ENCODE measurements around the gene IDH1. TPM values are rescaled to one million over a fixed set of nuclear protein-coding genes. Genes with fewer than 3 reads are reported as not detected.

IDH1 gene
- total RNA-seq, 1 donor from 2014 or later, result 171 TPM

DNA sequence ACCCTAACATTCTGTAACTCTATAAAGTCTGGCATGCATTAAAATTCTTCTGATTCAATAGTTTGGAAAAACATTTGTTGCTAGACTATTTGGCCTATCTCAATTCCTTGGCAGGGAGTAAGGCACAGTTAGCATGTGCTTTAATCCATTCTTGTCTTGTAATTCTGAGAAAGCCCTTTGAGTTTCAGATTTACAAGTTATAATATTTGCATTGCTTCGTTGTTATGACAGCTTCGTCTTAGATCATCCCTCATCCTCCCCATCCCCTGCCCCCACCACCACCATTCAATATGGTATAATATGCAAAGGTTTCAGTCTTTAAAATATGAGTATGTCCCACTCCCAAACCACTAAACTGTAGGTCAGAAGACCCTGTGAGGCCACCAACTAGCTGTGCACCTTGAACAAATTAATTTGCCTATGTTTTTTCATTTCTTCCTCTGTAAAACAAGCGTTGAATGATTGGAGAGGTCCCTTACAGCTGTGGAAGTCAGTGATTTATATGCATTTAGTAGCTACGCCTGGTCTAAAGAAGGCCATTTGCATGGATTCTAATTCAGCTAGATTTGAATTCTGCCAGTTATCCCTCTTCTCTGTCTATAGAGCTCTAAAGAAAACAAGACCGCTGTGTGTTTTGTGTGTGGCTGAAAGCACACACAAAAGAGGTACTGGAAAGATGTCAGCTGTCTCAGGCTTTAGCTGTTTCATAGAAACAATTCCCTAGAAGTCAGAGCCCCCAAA, 65.6 kb downstream of the IDH1 start:
- DNase-seq (ENCODE audit: low spot score), result no peak
- peaks cover 2% of the 10 kb centered on the region for H3K27me3 Mint-ChIP-seq (ENCODE audit: unreplicated experiment)
- TF ChIP-seq, protein P1, sequence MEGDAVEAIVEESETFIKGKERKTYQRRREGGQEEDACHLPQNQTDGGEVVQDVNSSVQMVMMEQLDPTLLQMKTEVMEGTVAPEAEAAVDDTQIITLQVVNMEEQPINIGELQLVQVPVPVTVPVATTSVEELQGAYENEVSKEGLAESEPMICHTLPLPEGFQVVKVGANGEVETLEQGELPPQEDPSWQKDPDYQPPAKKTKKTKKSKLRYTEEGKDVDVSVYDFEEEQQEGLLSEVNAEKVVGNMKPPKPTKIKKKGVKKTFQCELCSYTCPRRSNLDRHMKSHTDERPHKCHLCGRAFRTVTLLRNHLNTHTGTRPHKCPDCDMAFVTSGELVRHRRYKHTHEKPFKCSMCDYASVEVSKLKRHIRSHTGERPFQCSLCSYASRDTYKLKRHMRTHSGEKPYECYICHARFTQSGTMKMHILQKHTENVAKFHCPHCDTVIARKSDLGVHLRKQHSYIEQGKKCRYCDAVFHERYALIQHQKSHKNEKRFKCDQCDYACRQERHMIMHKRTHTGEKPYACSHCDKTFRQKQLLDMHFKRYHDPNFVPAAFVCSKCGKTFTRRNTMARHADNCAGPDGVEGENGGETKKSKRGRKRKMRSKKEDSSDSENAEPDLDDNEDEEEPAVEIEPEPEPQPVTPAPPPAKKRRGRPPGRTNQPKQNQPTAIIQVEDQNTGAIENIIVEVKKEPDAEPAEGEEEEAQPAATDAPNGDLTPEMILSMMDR (IDR thresholded peaks at IDR 0.05; ENCODE audit: unreplicated experiment), result no peak
- no peaks in the 10 kb centered on the region for H3K9me3 Mint-ChIP-seq (ENCODE audit: unreplicated experiment)
- H3K4me1 Mint-ChIP-seq (ENCODE audit: unreplicated experiment), result no peaks in the 10 kb centered on the region
- H3K36me3 Mint-ChIP-seq (ENCODE audit: low read depth, unreplicated experiment), result no peaks in the 10 kb centered on the region
- no peak overlapping the region for H3K27ac Mint-ChIP-seq (ENCODE audit: unreplicated experiment)
- no peak overlapping the region for H3K4me3 Mint-ChIP-seq (ENCODE audit: unreplicated experiment)

DNA sequence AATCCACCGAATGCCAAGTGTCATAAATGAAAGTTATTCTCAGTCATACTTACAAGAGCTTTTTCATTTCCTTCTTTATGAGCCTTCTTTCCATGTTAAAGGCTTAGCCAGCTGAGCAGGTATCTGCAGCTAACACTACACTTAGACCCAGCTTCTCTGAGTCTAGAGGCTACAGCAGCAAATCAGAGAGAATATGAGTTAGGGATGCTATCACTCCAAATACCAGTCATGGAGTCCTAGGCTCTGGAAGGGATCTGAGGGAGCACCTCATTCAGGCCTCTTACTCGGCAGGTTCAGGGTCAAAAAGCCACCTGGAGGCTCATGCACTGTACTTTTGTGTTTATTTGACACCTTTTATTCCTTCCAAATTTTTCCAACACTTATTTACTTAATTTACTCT, 68.0 kb downstream of the IDH1 start:
- H3K9me3 Mint-ChIP-seq (ENCODE audit: unreplicated experiment), result no peaks in the 10 kb centered on the region
- TF ChIP-seq, protein P1 (IDR thresholded peaks at IDR 0.05; ENCODE audit: unreplicated experiment), result no peak
- no peak overlapping the region for H3K4me3 Mint-ChIP-seq (ENCODE audit: unreplicated experiment)
- peaks cover 6% of the 10 kb centered on the region for H3K4me1 Mint-ChIP-seq (ENCODE audit: unreplicated experiment)
- H3K27ac Mint-ChIP-seq (ENCODE audit: unreplicated experiment), result no peak overlapping the region
- H3K27me3 Mint-ChIP-seq (ENCODE audit: unreplicated experiment), result peaks cover 2% of the 10 kb centered on the region
- no peak for DNase-seq (ENCODE audit: low spot score)
- H3K36me3 Mint-ChIP-seq (ENCODE audit: low read depth, unreplicated experiment), result no peaks in the 10 kb centered on the region

DNA sequence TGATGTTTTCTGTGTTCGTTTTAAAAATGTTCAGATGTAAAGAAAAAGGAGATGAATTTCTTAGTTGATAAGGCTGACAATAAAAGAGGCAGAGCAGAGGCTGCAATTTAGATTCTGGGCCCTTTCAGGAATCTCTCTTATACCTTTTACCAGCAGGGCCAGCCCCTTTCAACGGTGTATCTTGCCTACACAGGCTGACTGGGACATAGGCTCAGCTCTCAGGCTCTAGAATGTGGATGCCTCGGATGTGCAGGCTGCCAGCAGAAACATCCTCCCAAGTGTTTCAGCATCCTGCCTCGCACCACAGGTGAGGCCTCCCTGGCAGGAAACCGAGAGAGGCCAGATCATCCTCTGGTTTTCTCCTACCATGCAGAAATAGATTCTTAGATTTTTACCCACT, 68.4 kb downstream of the IDH1 start:
- no peaks in the 10 kb centered on the region for H3K9me3 Mint-ChIP-seq (ENCODE audit: unreplicated experiment)
- H3K36me3 Mint-ChIP-seq (ENCODE audit: low read depth, unreplicated experiment), result no peaks in the 10 kb centered on the region
- TF ChIP-seq, protein P1 (IDR thresholded peaks at IDR 0.05; ENCODE audit: unreplicated experiment), result no peak
- peaks cover 2% of the 10 kb centered on the region for H3K27me3 Mint-ChIP-seq (ENCODE audit: unreplicated experiment)
- peaks cover 6% of the 10 kb centered on the region for H3K4me1 Mint-ChIP-seq (ENCODE audit: unreplicated experiment)
- H3K27ac Mint-ChIP-seq (ENCODE audit: unreplicated experiment), result no peak overlapping the region
- DNase-seq (ENCODE audit: low spot score), result no peak
- H3K4me3 Mint-ChIP-seq (ENCODE audit: unreplicated experiment), result no peak overlapping the region

Other genes starting within 250 kb of the IDH1 start
- 10.4 TPM for gene PLEKHM3, start 229.5 kb downstream of the IDH1 start, total RNA-seq (ENCODE audit: unreplicated experiment)
- not detected for gene CRYGD, start 130.5 kb downstream of the IDH1 start, total RNA-seq (ENCODE audit: unreplicated experiment)
- gene CRYGC, start 125.2 kb downstream of the IDH1 start, total RNA-seq (ENCODE audit: unreplicated experiment), result not detected
- not detected for gene CRYGB, start 108.9 kb downstream of the IDH1 start, total RNA-seq (ENCODE audit: unreplicated experiment)
- gene CRYGA, start 91.5 kb downstream of the IDH1 start, total RNA-seq (ENCODE audit: unreplicated experiment), result not detected
- gene C2orf80, start 65.0 kb downstream of the IDH1 start, total RNA-seq (ENCODE audit: unreplicated experiment), result not detected
- gene PIKFYVE, start 11.2 kb upstream of the IDH1 start, total RNA-seq (ENCODE audit: unreplicated experiment), result 52.7 TPM
- not detected for gene PTH2R, start 151.7 kb upstream of the IDH1 start, total RNA-seq (ENCODE audit: unreplicated experiment)